NT2/D1 (cell line): ENCODE results near the gene PHACTR3.

ENCODE experiments used
- SUZ12 ChIP-seq: IDR thresholded peaks from 2 replicates; pipeline ENCODE4 v1.6.1; 2011; ENCODE audit not compliant: insufficient read length, insufficient read depth; ENCODE audit errors: extremely low read depth
- YY1 ChIP-seq: IDR thresholded peaks from 2 replicates; pipeline ENCODE4 v1.6.1; 2011; ENCODE audit not compliant: insufficient read length, insufficient read depth
- ZNF274 ChIP-seq: IDR thresholded peaks from 2 replicates; pipeline ENCODE4 v1.6.1; 2011; ENCODE audit warnings: mild to moderate bottlenecking, low read depth, low read length

DNA sequence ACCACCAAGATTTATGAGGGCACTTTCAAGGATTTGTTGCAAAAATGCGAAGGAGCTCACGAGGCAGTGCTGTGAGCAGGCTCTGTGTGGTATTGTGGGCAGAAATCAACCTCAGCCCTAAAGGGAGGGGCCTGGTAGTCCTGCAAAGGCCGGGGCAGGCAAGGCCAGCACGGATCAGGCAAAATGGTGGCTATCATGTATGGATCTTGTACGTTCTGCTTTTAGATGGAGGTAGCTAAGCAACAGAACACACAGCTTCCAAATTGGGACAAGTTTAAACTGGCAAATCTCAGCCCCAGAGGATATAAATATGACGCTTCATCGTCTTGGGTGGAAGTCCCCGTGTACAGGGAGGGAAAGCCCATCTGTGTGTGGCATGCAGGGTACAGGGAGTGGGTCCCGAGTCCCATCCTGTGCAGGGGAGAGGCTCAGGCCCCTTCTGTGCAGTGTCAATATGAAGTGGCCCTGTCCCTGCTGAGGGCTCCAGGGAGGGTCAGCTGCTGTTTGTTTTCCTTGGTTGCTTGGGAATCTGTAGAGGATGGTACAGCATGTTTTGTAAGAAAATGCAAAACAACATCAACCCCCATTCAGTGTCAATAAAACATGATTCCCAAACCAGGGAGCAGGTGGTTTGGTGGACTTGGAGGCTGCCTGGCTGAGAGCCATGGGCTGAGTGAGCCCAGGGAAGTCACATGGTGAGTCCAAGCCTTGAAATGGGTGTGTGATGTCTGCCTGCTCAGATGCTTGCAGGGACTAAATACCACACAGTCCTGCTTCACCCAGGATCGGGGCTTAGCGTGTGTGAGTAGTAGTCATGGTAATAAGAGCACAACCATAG lies 216.1 kb downstream of the PHACTR3 start:
- no peak for TF ChIP-seq SUZ12
- no peak for TF ChIP-seq ZNF274
- TF ChIP-seq YY1, result no peak
